GM12872 (cell line): Measurements from ENCODE around the gene ERBB4.

Experiments used
- TF ChIP-seq, protein P1 (sequence below): IDR thresholded peaks from 3 replicates; pipeline ENCODE4 v1.5.1; 2011; ENCODE audit warnings: low read depth, mild to moderate bottlenecking, low read length, moderate library complexity; ENCODE audit not compliant: insufficient read depth

ERBB4 gene

DNA sequence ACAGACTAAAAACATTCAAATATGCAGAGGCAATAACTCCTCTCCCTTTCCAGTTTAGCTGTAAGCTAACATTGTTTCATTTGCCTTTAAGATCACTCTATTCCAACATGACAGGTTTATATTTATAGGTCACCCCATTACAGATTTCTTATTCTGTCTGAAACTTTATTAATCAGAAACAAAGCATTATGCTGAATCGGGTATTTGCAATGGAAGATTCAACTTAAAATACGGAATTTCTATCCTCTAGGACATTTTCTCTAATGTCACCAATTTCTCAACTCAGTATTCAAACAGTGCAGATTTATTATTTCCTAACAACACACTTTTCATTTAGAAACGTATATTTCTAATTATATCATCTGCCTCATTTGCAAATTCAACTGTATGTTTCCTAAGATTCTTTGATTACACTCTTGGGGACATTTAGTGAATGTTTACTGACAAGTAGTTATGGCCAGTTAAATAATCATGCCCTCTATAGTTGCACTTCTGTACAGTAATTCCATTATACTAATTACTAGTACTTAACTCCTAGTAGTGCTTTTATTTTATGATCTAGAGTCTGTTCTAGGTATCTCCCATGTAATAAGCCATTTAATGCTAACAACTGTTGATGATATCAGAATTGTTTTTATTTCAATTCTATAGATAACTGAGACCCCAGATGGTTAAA lies 358.1 kb downstream of the ERBB4 start:
- TF ChIP-seq, protein P1, sequence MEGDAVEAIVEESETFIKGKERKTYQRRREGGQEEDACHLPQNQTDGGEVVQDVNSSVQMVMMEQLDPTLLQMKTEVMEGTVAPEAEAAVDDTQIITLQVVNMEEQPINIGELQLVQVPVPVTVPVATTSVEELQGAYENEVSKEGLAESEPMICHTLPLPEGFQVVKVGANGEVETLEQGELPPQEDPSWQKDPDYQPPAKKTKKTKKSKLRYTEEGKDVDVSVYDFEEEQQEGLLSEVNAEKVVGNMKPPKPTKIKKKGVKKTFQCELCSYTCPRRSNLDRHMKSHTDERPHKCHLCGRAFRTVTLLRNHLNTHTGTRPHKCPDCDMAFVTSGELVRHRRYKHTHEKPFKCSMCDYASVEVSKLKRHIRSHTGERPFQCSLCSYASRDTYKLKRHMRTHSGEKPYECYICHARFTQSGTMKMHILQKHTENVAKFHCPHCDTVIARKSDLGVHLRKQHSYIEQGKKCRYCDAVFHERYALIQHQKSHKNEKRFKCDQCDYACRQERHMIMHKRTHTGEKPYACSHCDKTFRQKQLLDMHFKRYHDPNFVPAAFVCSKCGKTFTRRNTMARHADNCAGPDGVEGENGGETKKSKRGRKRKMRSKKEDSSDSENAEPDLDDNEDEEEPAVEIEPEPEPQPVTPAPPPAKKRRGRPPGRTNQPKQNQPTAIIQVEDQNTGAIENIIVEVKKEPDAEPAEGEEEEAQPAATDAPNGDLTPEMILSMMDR: no peak

DNA sequence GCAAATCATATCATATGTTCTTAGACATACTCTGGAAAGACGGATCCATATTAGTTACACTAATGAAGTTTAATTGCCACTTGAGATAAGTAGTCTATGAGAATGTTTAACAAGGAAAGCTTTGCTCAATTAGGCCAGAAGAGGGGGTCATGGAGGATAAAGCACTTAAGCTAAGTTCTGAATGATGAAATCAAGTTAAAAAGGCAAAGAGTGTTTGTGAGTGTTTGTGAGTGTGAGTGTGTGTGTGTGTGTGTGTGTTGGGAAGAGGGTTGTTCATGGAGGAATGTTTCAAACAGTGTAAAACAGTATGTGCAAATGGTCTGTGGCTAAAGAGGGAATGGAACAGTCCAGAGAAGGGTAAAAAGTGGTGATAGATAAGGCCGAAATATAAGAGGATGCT lies 360.9 kb downstream of the ERBB4 start:
- TF ChIP-seq, protein P1: no peak

DNA sequence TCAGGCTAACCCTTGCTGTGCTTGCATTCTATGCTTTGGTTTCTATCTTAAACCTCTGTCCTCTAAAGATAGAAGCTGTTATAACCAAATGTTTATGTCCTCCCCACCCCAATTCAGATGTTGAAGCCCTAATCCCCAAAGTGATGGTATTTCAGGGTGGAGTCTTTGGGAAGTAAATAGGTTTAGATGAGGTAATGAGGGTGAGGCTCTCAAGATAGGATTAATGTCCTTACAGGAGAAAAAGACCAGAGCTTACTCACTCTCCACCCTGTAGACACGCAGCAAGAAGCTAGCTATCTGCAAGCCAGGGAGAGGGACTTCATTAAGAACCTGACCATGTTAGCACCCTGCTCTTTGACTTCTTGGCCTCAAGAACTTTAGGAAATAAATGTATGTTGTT lies 362.5 kb downstream of the ERBB4 start:
- TF ChIP-seq, protein P1: no peak

DNA sequence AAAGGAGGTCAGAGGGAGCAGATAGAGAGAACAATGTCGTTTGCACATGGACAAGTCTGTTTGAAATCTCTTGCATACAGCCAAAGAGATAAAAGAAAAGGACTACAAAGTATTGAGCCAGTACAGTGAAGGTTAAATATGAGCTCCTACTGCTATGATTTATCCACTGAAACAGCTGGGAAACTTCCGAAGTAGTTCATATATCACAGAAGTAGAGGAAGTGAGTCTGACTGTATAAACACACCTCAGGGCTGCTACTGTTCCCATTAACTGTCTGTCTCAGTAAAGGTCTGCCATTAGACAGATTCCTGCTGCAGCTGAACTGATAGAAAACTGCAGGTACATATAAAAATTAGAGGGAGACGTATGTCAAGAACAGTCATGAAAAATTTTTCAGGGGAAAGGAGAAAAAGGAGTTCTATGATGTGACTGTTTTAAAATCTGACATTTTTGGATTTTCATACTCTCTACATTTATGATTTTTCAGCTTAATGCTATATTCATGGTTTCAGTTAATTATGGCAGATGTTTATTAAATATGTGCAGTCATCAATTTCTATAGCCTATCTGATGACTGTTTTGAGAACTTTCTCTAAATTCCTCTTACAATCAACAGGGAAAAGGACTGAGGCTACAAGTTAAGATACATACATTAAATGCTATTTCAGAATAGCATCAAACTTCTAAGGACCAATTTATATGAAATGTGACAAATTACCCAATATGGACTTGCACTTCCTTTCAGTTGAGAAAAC lies 364.7 kb downstream of the ERBB4 start:
- TF ChIP-seq, protein P1: no peak

DNA sequence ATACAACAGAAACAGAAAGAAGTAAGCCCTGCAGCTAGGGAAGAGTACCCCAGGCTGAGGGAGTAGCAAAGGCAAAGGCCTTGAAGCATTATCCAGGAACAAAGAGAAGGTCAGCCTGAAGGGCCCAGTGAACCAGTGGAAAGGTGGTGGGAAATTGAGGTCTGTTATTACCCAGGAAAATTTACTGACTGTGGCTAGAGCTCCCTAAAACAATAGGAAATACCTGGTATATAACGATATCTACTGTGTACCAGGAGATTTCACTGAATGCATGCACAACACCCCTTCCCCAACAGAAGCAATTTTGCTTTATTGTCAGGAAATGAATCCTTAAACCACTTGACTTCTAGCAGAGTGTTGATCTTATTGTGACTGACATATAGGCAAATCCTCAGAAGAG lies 365.3 kb downstream of the ERBB4 start:
- TF ChIP-seq, protein P1: no peak

DNA sequence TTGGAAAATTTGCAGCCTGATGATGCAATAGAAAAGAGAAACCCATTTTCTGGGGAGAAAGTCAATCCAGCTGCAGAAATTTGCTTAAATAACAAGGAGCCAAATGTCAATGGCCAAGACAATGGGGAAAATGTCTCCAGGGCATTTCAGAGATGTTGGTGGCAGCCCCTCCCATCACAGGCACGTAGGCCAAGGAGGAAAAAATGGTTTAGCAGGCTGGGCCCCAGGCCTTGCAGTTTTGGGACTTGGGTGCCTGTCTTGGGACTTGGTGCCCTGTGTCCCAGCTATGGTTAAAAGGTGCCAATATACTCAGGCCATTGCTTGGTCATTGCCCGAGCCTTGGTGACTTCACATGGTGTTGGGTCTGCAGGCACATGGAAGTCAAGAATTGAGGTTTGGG lies 368.2 kb downstream of the ERBB4 start:
- TF ChIP-seq, protein P1: no peak

DNA sequence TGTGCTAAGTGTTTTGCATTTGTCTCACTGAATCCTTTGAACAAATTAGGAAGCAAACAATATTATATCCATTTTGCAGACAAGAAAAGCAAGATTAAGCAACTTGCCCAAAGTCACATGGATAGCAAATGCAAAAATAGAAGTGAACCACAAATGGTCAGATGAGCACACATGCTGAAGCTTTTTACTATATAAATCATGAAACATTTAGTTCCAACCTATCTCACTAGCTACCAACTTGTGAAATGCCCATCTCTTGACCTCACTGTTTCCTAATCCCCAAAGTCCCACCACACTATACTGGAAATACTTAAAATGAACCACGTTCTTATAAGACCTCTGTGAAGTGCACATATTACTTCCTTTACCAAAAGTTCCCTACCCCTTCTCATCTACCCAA lies 380.5 kb downstream of the ERBB4 start:
- TF ChIP-seq, protein P1: no peak
